ENCODE measurements around the gene PCARE.

GRCh38 chr2:29060441-29060840 is 13.9 kb downstream of the PCARE start:
- TF ChIP-seq POLR2AphosphoS5 (IDR thresholded peaks at IDR 0.05; ENCODE audit: low read depth, low read length) (no peak), TAF1 (IDR thresholded peaks at IDR 0.05; ENCODE audit: borderline replicate concordance, low read depth, low read length) (no peak), POLR2A (IDR thresholded peaks at IDR 0.05; ENCODE audit: low read depth, low read length) (no peak)
